Mammary epithelial cell (primary cell): Measurements from ENCODE around the gene LLPH.

Source experiments
- EZH2 ChIP-seq: IDR thresholded peaks from 2 replicates; pipeline ENCODE4 v1.6.1; 2012; ENCODE audit warnings: low read length, inconsistent platforms, borderline replicate concordance
- TF ChIP-seq, protein P1 (sequence below), 2 donors: IDR thresholded peaks in 1 of 2; conservative IDR thresholded peaks in 1 of 2; 2 replicates each; pipeline ENCODE4 v1.5.1; 2011 to 2012; ENCODE audit warnings: inconsistent platforms in 2 of 2, low read length in 2 of 2, mild to moderate bottlenecking in 2 of 2, control low read depth in 1 of 2, low read depth in 1 of 2; ENCODE audit not compliant: insufficient read depth in 1 of 2; ENCODE audit errors: extremely low read depth in 1 of 2

DNA sequence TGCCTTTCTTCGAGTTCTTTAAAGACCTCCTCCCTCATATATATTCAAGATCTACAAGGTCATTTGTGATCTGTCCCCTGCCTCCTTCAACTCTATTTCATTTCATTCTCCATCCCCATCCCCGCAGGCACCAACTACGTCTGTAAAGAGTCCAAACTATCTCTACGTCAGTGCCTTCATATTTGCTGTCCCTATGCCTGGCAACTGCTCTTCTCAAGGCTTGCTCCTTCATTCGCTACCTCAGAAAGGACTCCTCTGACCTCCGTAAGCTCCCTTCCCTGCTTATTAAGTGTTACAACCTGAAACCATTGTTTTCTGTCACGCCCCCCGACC is 650 bp downstream of the LLPH start:
- TF ChIP-seq, protein P1, sequence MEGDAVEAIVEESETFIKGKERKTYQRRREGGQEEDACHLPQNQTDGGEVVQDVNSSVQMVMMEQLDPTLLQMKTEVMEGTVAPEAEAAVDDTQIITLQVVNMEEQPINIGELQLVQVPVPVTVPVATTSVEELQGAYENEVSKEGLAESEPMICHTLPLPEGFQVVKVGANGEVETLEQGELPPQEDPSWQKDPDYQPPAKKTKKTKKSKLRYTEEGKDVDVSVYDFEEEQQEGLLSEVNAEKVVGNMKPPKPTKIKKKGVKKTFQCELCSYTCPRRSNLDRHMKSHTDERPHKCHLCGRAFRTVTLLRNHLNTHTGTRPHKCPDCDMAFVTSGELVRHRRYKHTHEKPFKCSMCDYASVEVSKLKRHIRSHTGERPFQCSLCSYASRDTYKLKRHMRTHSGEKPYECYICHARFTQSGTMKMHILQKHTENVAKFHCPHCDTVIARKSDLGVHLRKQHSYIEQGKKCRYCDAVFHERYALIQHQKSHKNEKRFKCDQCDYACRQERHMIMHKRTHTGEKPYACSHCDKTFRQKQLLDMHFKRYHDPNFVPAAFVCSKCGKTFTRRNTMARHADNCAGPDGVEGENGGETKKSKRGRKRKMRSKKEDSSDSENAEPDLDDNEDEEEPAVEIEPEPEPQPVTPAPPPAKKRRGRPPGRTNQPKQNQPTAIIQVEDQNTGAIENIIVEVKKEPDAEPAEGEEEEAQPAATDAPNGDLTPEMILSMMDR (conservative IDR thresholded peaks at IDR 0.05 in 1 of 2, IDR thresholded peaks at IDR 0.05 in 1 of 2; ENCODE audit: extremely low read depth in 1 of 2, insufficient read depth in 1 of 2, low read depth in 1 of 2, low read length in 2 of 2), result no peak
- TF ChIP-seq EZH2, result no peak
